Measurements from ENCODE around the gene KLF11.

KLF11 gene

GRCh38 chr2:10045561-10046355, 2.4 kb downstream of the KLF11 start:
- no peak for DNase-seq

DNA sequence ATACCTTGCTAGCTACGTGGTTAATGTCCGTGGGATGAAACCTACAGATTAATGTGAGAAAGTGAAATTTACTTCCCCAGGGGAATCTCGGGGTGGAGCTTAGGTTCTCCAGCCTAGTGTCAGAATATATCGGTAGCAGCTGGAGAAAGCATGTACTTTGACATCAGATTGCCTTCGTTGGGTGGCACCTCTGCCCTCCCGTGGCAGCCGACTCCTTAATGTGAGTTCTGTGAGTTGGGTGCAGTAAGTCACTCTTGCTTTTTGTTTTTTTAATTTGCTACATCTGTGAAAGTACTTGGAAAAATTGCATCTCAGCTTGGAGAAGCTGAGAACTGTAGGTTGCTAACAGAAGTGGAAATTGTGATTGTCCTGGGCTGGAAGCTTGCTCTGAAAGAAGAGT, 3.6 kb downstream of the KLF11 start:
- DNase-seq: no peak

- no peak for DNase-seq
Observed at GRCh38 chr2:10047616-10048500, 4.5 kb downstream of the KLF11 start.

GRCh38 chr2:10048501-10049171, 5.3 kb downstream of the KLF11 start:
- no peak for DNase-seq

- DNase-seq: no peak
Observed at GRCh38 chr2:10052216-10052615, 8.9 kb downstream of the KLF11 start.

- DNase-seq: no peak
Observed at GRCh38 chr2:10053351-10053750, 10.0 kb downstream of the KLF11 start.

DNA sequence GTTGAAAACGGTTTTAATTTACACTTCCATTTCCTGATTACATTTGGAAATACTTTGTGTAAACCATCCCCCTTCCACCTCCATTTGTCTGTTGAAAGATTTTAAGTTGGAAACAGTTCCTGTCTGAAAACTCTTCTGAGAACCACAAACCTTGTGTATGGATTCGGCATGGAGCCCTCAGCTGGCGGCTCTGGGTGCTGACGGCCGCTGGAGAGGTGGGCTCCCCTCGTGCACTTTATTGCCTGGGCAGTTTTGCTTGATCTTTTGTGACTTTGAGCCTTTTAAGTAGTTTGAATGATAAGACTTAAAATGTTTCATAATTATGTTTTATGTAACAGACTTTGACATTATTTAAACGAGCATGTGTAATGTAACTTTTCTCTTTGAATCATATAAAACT, 11.1 kb downstream of the KLF11 start:
- DNase-seq: no peak

- DNase-seq: no peak
Observed at GRCh38 chr2:10054976-10055375, 11.6 kb downstream of the KLF11 start.

- no peak for DNase-seq
Observed at GRCh38 chr2:10056439-10056838, 13.1 kb downstream of the KLF11 start.

GRCh38 chr2:10057231-10058107, 14.1 kb downstream of the KLF11 start:
- DNase-seq: no peak

GRCh38 chr2:10058251-10059015, 15.1 kb downstream of the KLF11 start:
- DNase-seq: no peak

DNA sequence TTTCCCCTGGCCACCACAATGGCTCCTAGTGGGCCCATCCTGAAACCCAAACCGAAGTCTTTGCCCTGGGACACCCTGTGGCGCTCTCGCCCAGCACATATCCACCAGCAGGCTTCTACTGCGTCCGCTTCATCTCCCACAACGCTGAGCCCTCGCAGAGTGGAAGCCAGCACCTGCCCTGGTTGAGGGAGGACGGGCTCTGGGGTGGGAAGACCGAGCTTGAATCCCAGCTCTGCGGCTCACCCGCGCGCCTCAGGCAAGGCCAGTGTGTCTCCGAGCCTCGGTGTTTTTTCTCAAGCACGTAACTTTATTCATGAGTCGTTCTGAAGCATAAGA, 15.6 kb downstream of the KLF11 start:
- no peak for DNase-seq

- DNase-seq: no peak
Observed at GRCh38 chr2:10059552-10060335, 16.4 kb downstream of the KLF11 start.

- DNase-seq: no peak
Observed at GRCh38 chr2:10061221-10061925, 18.0 kb downstream of the KLF11 start.

- DNase-seq: no peak
Observed at GRCh38 chr2:10062931-10063365, 19.6 kb downstream of the KLF11 start.

GRCh38 chr2:10063566-10063965, 20.2 kb downstream of the KLF11 start:
- DNase-seq: no peak

DNA sequence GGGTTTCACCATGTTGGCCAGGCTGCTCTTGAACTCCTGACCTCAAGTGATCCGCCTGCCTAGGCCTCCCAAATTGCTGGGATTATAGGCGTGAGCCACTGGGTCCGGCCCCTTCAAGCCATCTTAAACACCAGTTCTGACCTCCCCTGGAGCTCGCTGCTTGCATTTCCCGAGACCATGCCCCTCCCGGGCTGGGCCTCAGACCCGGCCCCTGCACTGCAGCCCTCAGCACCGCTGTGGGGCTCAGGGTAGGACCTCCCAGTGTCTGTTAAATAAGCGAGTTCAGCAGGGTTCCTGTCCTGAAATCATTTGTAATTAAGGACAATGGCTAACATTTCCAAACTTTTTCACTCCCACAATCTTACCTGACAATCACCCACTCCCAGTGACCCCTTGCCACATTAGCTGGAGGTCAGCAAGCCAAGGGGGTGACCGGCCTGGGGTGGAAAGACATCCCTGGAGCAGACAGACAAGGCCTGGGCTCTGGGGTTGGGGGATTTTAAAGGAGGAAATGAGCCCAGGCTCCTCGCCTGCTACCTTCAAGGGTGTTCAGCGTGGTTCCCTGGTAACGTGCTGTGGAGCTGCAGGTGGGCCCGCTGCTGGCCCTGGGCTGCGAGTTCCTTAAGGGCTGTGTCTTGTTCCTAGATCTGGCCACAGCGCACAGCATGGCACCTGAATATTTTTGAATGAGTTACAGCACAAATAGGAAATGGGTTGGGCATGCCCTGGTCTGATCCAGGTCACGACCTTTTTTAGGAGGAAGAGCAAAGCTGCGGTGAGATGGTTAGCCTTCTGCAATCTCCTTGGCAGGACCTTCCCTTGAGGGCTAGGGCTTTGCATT, 21.8 kb downstream of the KLF11 start:
- no peak for DNase-seq

DNA sequence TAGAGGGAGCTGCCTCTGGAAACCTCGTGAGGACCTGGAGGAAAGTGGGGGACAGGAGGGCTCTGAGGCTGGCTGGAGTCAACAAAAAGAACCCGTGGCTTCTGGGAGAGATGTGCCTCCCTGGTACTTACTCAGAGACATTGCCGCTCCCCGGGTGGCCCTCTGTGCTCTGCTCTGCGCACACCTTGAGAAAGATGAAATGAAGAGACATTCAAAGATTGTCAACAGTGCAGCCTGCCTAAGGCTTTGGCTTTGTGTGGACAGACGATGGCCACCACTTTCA, 22.4 kb downstream of the KLF11 start:
- DNase-seq: no peak

GRCh38 chr2:10067330-10067729, 24.0 kb downstream of the KLF11 start:
- DNase-seq: no peak

GRCh38 chr2:10067881-10068280, 24.5 kb downstream of the KLF11 start:
- no peak for DNase-seq

All from activated CD4-positive, alpha-beta T cell treated with anti-CD3 and anti-CD28 coated beads for 1 hour (primary cell).